WTC11 (cell line): Measurements from ENCODE around the gene URI1.

ENCODE experiments used
- CREM ChIP-seq: sonication (generic); formaldehyde crosslinking; IDR thresholded peaks from 2 replicates; pipeline ENCODE4 v1.8.1; 2022; ENCODE audit warnings: mild to moderate bottlenecking, missing genetic modification reagents, moderate library complexity
- SMAD3 ChIP-seq: sonication (generic); formaldehyde crosslinking; IDR thresholded peaks from 2 replicates; pipeline ENCODE4 v1.8.0; 2022; ENCODE audit warnings: missing genetic modification reagents, mild to moderate bottlenecking, borderline replicate concordance

GRCh38 chr19:29897466-29897865, 44.6 kb upstream of the URI1 start:
- TF ChIP-seq CREM (CRISPR knock-in tag): no peak
- no peak for TF ChIP-seq SMAD3 (CRISPR knock-in tag)
